K562 (cell line): ENCODE measurements around the gene HNMT. TPM values are rescaled to one million over a fixed set of nuclear protein-coding genes. Genes with fewer than 3 reads are reported as not detected.

Experiments used
- ARID1B ChIP-seq: fragments of 450-650 bp; IDR thresholded peaks from 2 replicates; pipeline ENCODE4 v1.6.1; 2016; ENCODE audit warnings: antibody characterized with exemption, mild to moderate bottlenecking, inconsistent platforms
- ATF3 ChIP-seq, 2 experiments: fragments of 450-650 bp in 1 of 2; sonication (generic) in 1 of 2; formaldehyde crosslinking in 1 of 2; IDR thresholded peaks in 1 of 2; conservative IDR thresholded peaks in 1 of 2; 2 replicates each; pipeline versions ENCODE4 v1.6.1 to v1.8.1; 2016 to 2023; ENCODE audit warnings: mild to moderate bottlenecking in 2 of 2, moderate library complexity in 2 of 2, inconsistent platforms in 1 of 2, missing genetic modification reagents in 1 of 2
- CCAR2 ChIP-seq: fragments of 200-400 bp; formaldehyde crosslinking; IDR thresholded peaks from 2 replicates; pipeline ENCODE4 v1.6.1; 2017; ENCODE audit warnings: mild to moderate bottlenecking, low read depth, low read length
- EGR1 ChIP-seq: fragments of 450-650 bp; conservative IDR thresholded peaks from 2 replicates; pipeline ENCODE4 v1.6.1; 2017; ENCODE audit warnings: mild to moderate bottlenecking
- FOXA1 ChIP-seq: fragments of 450-650 bp; IDR thresholded peaks from 2 replicates; pipeline ENCODE4 v1.6.1; 2016; ENCODE audit warnings: mild to moderate bottlenecking, borderline replicate concordance
- HES1 ChIP-seq: fragments of 450-650 bp; IDR thresholded peaks from 2 replicates; pipeline ENCODE4 v1.6.1; 2016; ENCODE audit warnings: low read depth, mild to moderate bottlenecking, moderate library complexity
- JUND ChIP-seq, 2 experiments: IDR thresholded peaks; 2 replicates in 1 of 2; 3 replicates in 1 of 2; pipeline ENCODE4 v1.6.1; 2011; ENCODE audit warnings: borderline replicate concordance in 2 of 2, low read depth in 2 of 2, low read length in 2 of 2, improper control_type of control experiment in 1 of 2, missing biosample characterization in 1 of 2, missing genetic modification characterization in 1 of 2, missing genetic modification reagents in 1 of 2
- KLF16 ChIP-seq: IDR thresholded peaks from 2 replicates; pipeline ENCODE4 v1.6.1; 2016; ENCODE audit warnings: antibody characterized with exemption
- NCOA2 ChIP-seq, 2 experiments: fragments of 450-650 bp; IDR thresholded peaks; 2 replicates each; pipeline ENCODE4 v1.6.1; 2018; ENCODE audit warnings: mild to moderate bottlenecking in 2 of 2, moderate library complexity in 1 of 2; ENCODE audit not compliant: partially characterized antibody in 2 of 2
- PHB2 ChIP-seq: fragments of 450-650 bp; IDR thresholded peaks from 2 replicates; pipeline ENCODE4 v1.6.1; 2017; ENCODE audit warnings: low read depth
- RBM15 ChIP-seq: fragments of 200-400 bp; formaldehyde crosslinking; IDR thresholded peaks from 2 replicates; pipeline ENCODE4 v1.6.1; 2018; ENCODE audit warnings: mild to moderate bottlenecking, low read length, moderate library complexity; ENCODE audit not compliant: insufficient read depth
- SMAD4 ChIP-seq: fragments of 250-450 bp; sonication (Bioruptor Pico); conservative IDR thresholded peaks from 2 replicates; pipeline ENCODE4 v1.8.0; 2021; ENCODE audit warnings: inconsistent platforms, mild to moderate bottlenecking, moderate library complexity
- STAT5A ChIP-seq: IDR thresholded peaks from 2 replicates; pipeline ENCODE4 v1.6.1; 2012; ENCODE audit warnings: low read length, inconsistent platforms, borderline replicate concordance
- TAF9B ChIP-seq: fragments of 450-650 bp; IDR thresholded peaks from 2 replicates; pipeline ENCODE4 v1.6.1; 2018; ENCODE audit warnings: mild to moderate bottlenecking; ENCODE audit not compliant: partially characterized antibody
- TARDBP ChIP-seq: fragments of 450-650 bp; IDR thresholded peaks from 2 replicates; pipeline ENCODE4 v1.6.1; 2016
- TCF3 ChIP-seq: sonication (generic); formaldehyde crosslinking; IDR thresholded peaks from 2 replicates; pipeline ENCODE4 v1.4.0; 2020; ENCODE audit warnings: mild to moderate bottlenecking, missing genetic modification reagents
- TEAD4 ChIP-seq, 2 experiments: sonication (generic) in 1 of 2; formaldehyde crosslinking in 1 of 2; IDR thresholded peaks; 2 replicates each; pipeline versions ENCODE4 v1.6.1 to v1.8.0; 2012 to 2022; ENCODE audit warnings: borderline replicate concordance in 1 of 2, inconsistent platforms in 1 of 2, low read length in 1 of 2, mild to moderate bottlenecking in 1 of 2, missing genetic modification reagents in 1 of 2
- ZBTB2 ChIP-seq: fragments of 450-650 bp; IDR thresholded peaks from 2 replicates; pipeline ENCODE4 v1.6.1; 2016; ENCODE audit warnings: antibody characterized with exemption
- ZMIZ1 ChIP-seq, 2 experiments: fragments of 150-350 bp in 1 of 2; IDR thresholded peaks; 2 replicates each; pipeline ENCODE4 v1.6.1; 2012 to 2016; ENCODE audit warnings: low read depth in 2 of 2, low read length in 2 of 2, mild to moderate bottlenecking in 1 of 2, moderate library complexity in 1 of 2
- ZNF445 ChIP-seq: fragments of 250-450 bp; sonication (Bioruptor Pico); IDR thresholded peaks from 2 replicates; pipeline ENCODE4 v1.4.0; 2020; ENCODE audit warnings: low read depth, mild to moderate bottlenecking, moderate library complexity
- polyA plus RNA-seq, 8 experiments: library from polyadenylated mRNA; depleted of rRNA in 4 of 8; stranded (reverse) in 5 of 8; unstranded in 3 of 8; fragments of >200 nt; fragmentation: Nextera tagmentation in 2 of 8; fragmentation: Illumina TruSeq in 1 of 8; extraction: Ambion mirVana in 2 of 8; extraction: Trizol in 1 of 8; gene quantifications; 2 replicates each; pipeline versions ENCODE4 v1.2.1 to v1.2.3, GENCODE V29; 2011 to 2014; ENCODE audit warnings: inconsistent platforms in 1 of 8, missing spikeins in 1 of 8
- total RNA-seq, 7 experiments: library from RNA; depleted of rRNA in 6 of 7; stranded (reverse); fragments of >200 nt in 6 of 7; fragmentation: Illumina TruSeq in 2 of 7; extraction: Trizol in 2 of 7; gene quantifications; 2 replicates each; pipeline versions ENCODE4 v1.2.1 to v1.2.3, GENCODE V29; 2011 to 2021; ENCODE audit warnings: low replicate concordance in 1 of 7

HNMT gene
- total and polyA plus RNA-seq, 9 of the 15 experiments (the other 6 are each of a cell fraction or from before 2014, with no cell fraction given) = 3.1 to 10.9 (median 5.3) TPM

- TF ChIP-seq ZMIZ1 (IDR thresholded peaks at IDR 0.05; ENCODE audit: low read depth in 2 of 2, low read length in 2 of 2) (peak in 1 of 2 experiments; percentile 74; a peak in 2 of 4 replicates), KLF16 (peak; percentile 93), SMAD4 (CRISPR knock-in tag) (peak; percentile 87), FOXA1 (peak; percentile 69), CCAR2 (no peak), STAT5A (peak; percentile 97), RBM15 (no peak), PHB2 (peak; percentile 74), TCF3 (CRISPR knock-in tag) (peak; percentile 96), TARDBP (peak; percentile 53; the same call in 1 of the 2 replicates), NCOA2 (IDR thresholded peaks at IDR 0.05; ENCODE audit: partially characterized antibody in 2 of 2) (peak; percentile 58 to 84), EGR1 (0 out of 2 replicates have a peak, but pooled peaks have one; percentile 12), JUND (IDR thresholded peaks at IDR 0.05; ENCODE audit: borderline replicate concordance, low read depth, low read length) (peak; percentile 90), JUND (tag; IDR thresholded peaks at IDR 0.05; ENCODE audit: borderline replicate concordance, low read depth, low read length) (peak; percentile 93; the same call in 2 of the 3 replicates), ZNF445 (CRISPR knock-in tag) (no peak), TEAD4 (IDR thresholded peaks at IDR 0.05; ENCODE audit: low read length) (peak; percentile 98), TEAD4 (CRISPR knock-in tag; IDR thresholded peaks at IDR 0.05; ENCODE audit: borderline replicate concordance) (no peak), HES1 (peak; percentile 99), ATF3 (IDR thresholded peaks at IDR 0.05) (peak; percentile 88; the same call in 1 of the 2 replicates), ATF3 (CRISPR knock-in tag; conservative IDR thresholded peaks at IDR 0.05) (no peak), ARID1B (peak; percentile 98), TAF9B (peak; percentile 40), ZBTB2 (peak; percentile 73)
These were observed 94.2 kb downstream of the HNMT start (continued) for GRCh38 chr2:138058427-138058826.
